MCF 10A (cell line): ENCODE results near the gene ABO. TPM values are rescaled to one million over a fixed set of nuclear protein-coding genes. Genes with fewer than 3 reads are reported as not detected.
"Not testable (repeated sequence)": the region's sequence is repeated elsewhere in the genome, so short reads cannot be mapped to it uniquely, and the experiment has no call there.

Experiments used
- BruUV-seq: library from RNA; stranded (reverse); fragments of 400-500 nt; replicated peaks from 2 replicates; lab custom pipeline; 2021; lab: Mats Ljungman, UMichigan
- CTCF ChIA-PET: fragments of 300-600 bp; sonication (Branson Sonifier 250); formaldehyde crosslinking; extraction: SDS; loops from one replicate; lab custom pipeline; 2021; ENCODE audit warnings: antibody characterized with exemption, inconsistent platforms; lab: Yijun Ruan, JAX
- POLR2A ChIA-PET: fragments of 300-600, 350-650 bp; sonication (Branson Sonifier 250); formaldehyde crosslinking; extraction: SDS; loops from one replicate; lab custom pipeline; 2020; ENCODE audit warnings: antibody characterized with exemption, inconsistent platforms; lab: Yijun Ruan, JAX
- DNase-seq: peaks from one replicate; pipeline ENCODE4 v3.0.0-alpha.2; 2018; ENCODE audit not compliant: unreplicated experiment
- H3K27ac Mint-ChIP-seq: one replicate; pipeline ENCODE4 v1.8.0; 2022; ENCODE audit warnings: mild to moderate bottlenecking, low read depth, mixed read lengths; ENCODE audit not compliant: unreplicated experiment
- H3K27me3 Mint-ChIP-seq: one replicate; pipeline ENCODE4 v1.8.0; 2022; ENCODE audit warnings: mixed read lengths; ENCODE audit not compliant: insufficient read depth, unreplicated experiment
- H3K36me3 Mint-ChIP-seq: one replicate; pipeline ENCODE4 v1.8.0; 2022; ENCODE audit warnings: mild to moderate bottlenecking, moderate library complexity, mixed read lengths; ENCODE audit not compliant: insufficient read depth, unreplicated experiment
- H3K4me1 Mint-ChIP-seq: one replicate; pipeline ENCODE4 v1.8.0; 2022; ENCODE audit warnings: mixed read lengths; ENCODE audit not compliant: insufficient read depth, unreplicated experiment
- H3K4me3 Mint-ChIP-seq: one replicate; pipeline ENCODE4 v1.8.0; 2022; ENCODE audit warnings: mild to moderate bottlenecking, moderate library complexity, mixed read lengths; ENCODE audit not compliant: unreplicated experiment
- H3K9me3 Mint-ChIP-seq: one replicate; pipeline ENCODE4 v1.8.0; 2022; ENCODE audit warnings: mixed read lengths; ENCODE audit not compliant: unreplicated experiment
- intact Hi-C: fragments of 100-400 bp; cut with micrococcal nuclease; formaldehyde crosslinking; loops from 2 replicates; pipeline ENCODE4 v1.14.1; 2022
- total RNA-seq: library from RNA; stranded (reverse); gene quantifications from 2 replicates; pipeline ENCODE4 v1.2.3, GENCODE V29; 2022
- TF ChIP-seq, protein P1 (sequence below): fragments of 200-600 bp; IDR thresholded peaks from one replicate; pipeline ENCODE4 v1.8.0; 2022; ENCODE audit warnings: antibody characterized with exemption, mild to moderate bottlenecking; ENCODE audit not compliant: unreplicated experiment

ABO gene
- total RNA-seq, 1 experiment from 2014 or later, result not detected

DNA sequence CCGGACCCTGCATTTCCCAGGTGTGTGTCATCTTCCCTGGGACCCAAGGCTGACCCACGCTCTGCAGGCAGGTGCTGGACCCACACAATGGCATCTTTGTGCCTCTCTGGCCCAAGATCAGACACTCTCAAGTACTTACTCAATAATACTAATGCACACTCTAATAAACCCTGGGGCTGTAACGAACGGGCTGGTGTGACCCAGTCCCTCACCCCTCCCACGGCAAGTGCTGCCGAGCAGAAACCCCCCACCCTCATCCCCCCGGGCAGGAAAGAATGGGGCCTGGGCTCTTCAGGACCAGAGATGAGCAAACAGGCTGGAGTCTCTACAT lies 64.8 kb downstream of the ABO start:
- no TSS peak for BruUV-seq
- intact Hi-C loops, result no loop called here
- H3K4me1 Mint-ChIP-seq, result peaks cover 6% of the 10 kb centered on the region
- H3K27me3 Mint-ChIP-seq, result peaks cover 41% of the 10 kb centered on the region
- no peak overlapping the region for H3K4me3 Mint-ChIP-seq
- H3K36me3 Mint-ChIP-seq, result peaks cover 6% of the 10 kb centered on the region
- DNase-seq, result no peak
- H3K9me3 Mint-ChIP-seq, result peaks cover 7% of the 10 kb centered on the region
- POLR2A ChIA-PET, result no interaction called here
- H3K27ac Mint-ChIP-seq, result no peak overlapping the region
- TF ChIP-seq, protein P1, sequence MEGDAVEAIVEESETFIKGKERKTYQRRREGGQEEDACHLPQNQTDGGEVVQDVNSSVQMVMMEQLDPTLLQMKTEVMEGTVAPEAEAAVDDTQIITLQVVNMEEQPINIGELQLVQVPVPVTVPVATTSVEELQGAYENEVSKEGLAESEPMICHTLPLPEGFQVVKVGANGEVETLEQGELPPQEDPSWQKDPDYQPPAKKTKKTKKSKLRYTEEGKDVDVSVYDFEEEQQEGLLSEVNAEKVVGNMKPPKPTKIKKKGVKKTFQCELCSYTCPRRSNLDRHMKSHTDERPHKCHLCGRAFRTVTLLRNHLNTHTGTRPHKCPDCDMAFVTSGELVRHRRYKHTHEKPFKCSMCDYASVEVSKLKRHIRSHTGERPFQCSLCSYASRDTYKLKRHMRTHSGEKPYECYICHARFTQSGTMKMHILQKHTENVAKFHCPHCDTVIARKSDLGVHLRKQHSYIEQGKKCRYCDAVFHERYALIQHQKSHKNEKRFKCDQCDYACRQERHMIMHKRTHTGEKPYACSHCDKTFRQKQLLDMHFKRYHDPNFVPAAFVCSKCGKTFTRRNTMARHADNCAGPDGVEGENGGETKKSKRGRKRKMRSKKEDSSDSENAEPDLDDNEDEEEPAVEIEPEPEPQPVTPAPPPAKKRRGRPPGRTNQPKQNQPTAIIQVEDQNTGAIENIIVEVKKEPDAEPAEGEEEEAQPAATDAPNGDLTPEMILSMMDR, result no peak
- CTCF ChIA-PET, result no interaction called here

DNA sequence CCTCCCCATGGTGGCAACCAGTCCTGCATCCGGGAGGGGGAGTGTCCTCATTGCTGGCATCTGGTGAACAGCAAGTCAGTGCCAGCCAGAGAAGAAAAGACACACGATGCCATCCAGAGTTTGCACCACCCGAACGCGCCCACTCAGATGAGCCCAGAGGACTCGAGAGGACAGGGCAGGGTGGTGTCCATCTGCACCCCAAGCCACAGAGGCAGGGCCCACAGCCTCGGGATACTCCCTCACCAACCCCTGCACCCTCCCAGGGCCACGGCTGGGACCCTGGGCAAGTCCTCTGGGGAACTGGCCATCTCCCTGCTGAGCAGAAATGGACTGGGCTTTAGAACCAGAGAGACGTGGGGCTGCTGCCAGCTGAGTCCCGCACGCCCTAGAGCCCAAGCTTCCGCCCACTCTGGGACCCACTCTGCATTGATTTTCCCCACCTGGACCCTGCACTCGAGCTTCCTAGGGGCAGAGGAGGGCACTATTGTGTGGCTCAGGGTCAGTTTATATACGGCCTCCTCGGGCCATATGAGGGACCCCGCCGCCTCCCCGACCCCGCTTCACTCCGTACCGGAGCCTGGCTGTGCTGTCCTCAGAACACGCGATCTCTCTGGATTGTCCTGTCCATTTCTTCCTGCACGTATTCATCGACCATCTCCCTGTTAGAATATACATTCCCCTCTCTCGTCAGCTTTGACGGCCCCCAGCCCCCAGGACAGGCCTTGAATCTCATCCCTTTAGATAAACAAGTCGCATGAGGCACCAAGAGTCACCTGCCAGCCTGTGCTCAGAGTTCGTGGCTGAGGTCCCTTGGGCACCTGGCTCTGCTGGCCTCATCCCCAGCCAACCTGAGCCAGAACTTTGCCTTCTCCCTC lies 65.4 kb downstream of the ABO start:
- not testable (repeated sequence) for H3K36me3 Mint-ChIP-seq, H3K4me3 Mint-ChIP-seq

GRCh38 chr9:133208880-133209300 lies 66.1 kb downstream of the ABO start, which contains the start of gene OBP2B:
Gene OBP2B (minus strand): TSS chr9:133209250. CDS start chr9:133209199, 51 bp downstream.
- H3K9me3 Mint-ChIP-seq, H3K36me3 Mint-ChIP-seq, CTCF ChIA-PET, intact Hi-C loops, H3K4me1 Mint-ChIP-seq, POLR2A ChIA-PET, H3K4me3 Mint-ChIP-seq, H3K27ac Mint-ChIP-seq, DNase-seq, BruUV-seq: not testable (repeated sequence)
- peaks cover 28% of the 10 kb centered on the region for H3K27me3 Mint-ChIP-seq

More for the DNA sequence above, 65.4 kb downstream of the ABO start:
- H3K9me3 Mint-ChIP-seq, H3K27ac Mint-ChIP-seq, CTCF ChIA-PET, BruUV-seq, DNase-seq, intact Hi-C loops, POLR2A ChIA-PET, H3K4me1 Mint-ChIP-seq: not testable (repeated sequence)
- peaks cover 35% of the 10 kb centered on the region for H3K27me3 Mint-ChIP-seq

DNA sequence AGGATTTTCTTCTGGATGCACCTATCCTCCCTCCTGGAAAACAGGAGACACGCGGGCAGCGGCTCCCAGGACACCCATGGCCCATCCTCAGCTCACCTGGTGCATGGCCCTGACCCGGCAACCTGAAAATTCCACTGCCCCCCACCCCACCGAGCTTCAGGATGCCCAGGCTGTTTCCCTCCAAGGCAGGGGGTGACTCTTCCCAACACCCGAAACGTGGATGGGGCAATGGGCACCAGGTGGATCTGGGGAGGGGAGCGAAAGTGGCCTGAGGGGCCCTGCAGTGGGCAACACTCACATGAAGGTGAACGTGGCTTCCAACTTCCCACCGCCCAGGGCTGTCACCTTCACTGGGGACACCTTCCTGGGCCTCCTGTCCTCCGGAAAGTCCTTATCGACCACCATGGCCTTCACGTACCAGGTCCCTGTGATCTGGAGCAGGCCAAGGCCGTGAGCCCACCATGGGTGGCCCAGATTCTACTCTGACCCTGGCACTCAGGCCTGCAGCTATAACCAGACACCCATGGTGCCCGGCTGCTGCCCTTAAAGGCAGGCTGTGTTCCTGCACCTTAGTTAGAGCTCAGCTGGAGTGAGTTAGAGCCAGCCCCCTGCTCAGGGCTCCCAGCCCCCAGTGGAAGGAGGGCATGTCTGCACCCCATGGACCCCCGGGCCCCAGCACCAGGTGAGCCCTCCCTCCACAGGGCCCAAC lies 66.7 kb downstream of the ABO start:
- H3K36me3 Mint-ChIP-seq, DNase-seq, H3K9me3 Mint-ChIP-seq, BruUV-seq, H3K4me1 Mint-ChIP-seq, H3K4me3 Mint-ChIP-seq, H3K27ac Mint-ChIP-seq, intact Hi-C loops: not testable (repeated sequence)
- peaks cover 22% of the 10 kb centered on the region for H3K27me3 Mint-ChIP-seq
- ChIA-PET CTCF (interaction anchor here (1.0 to 1.1 kb wide), 2 partner anchors 11 to 122 kb away, joined by 3 read pairs; no protein-coding TSS in a partner anchor), POLR2A (interaction anchor here (0.7 kb wide), 2 partner anchors 44 to 84 kb away, joined by 3 to 4 read pairs; no protein-coding TSS in a partner anchor)

DNA sequence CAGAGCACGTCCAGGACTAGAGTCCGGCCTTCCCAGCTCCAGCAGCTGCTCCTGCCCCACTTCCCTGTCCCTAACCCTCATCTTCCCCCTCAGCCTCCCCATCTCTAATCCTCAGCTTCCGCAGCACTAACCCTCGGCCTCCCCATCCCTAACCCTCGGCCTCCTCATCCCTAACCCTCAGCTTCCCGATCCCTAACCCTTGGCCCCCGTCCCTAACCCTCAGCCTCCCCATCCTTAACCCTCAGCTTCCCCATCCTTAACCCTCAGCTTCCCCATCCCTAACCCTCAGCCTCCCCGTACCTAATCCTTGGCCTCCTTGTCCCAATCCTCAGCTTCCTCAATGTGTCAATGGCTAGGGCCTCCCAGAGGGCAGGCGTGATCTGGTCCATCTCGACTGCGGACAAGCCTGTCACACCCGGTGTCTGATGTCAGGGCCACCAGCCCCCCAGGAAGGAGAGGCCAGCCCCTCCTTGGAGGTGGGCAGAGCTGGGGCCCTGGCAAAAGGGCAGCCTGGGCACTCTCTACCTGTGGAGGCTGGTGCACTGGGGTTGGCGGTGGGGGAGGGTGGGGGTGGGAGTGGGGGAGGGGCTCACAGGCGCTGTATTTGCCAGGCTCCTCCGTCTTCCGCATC lies 67.3 kb downstream of the ABO start:
- peaks cover 6% of the 10 kb centered on the region for H3K36me3 Mint-ChIP-seq
- H3K27me3 Mint-ChIP-seq, result peaks cover 16% of the 10 kb centered on the region
- DNase-seq, result no peak
- ChIA-PET CTCF (interaction anchor here (1.0 to 1.1 kb wide), 3 partner anchors 10 to 122 kb away, joined by 3 read pairs; no protein-coding TSS in a partner anchor), POLR2A (interaction anchor here (0.7 kb wide), 2 partner anchors 45 to 85 kb away, joined by 3 to 4 read pairs; no protein-coding TSS in a partner anchor)
- no peaks in the 10 kb centered on the region for H3K9me3 Mint-ChIP-seq
- intact Hi-C loops, result no loop called here
- no TSS peak for BruUV-seq
- H3K4me3 Mint-ChIP-seq, result no peak overlapping the region
- TF ChIP-seq, protein P1, result no peak
- H3K4me1 Mint-ChIP-seq, result no peaks in the 10 kb centered on the region
- H3K27ac Mint-ChIP-seq, result no peak overlapping the region
